ENCODE data around the gene ANKRD9. TPM values are rescaled to one million over a fixed set of nuclear protein-coding genes. Genes with fewer than 3 reads are reported as not detected.

The ANKRD9 gene
- total RNA-seq, 4 donors from 2014 or later: 1.8 to 16.5 (median 7.5) TPM

- Histone ChIP-seq H3K36me3 (no peaks in the 10 kb centered on the region), H3K9me3 (no peaks in the 10 kb centered on the region), H3K4me1 (peaks cover 0 to 6% of the 10 kb centered on the region in 2 donors), H3K4me3 (no peak overlapping the region), H3K27me3 (peaks cover 0 to 3% of the 10 kb centered on the region in 2 donors), H3K27ac (no peak overlapping the region)
- no peak for TF ChIP-seq POLR2A (IDR thresholded peaks at IDR 0.05)
- TF ChIP-seq, protein P1, sequence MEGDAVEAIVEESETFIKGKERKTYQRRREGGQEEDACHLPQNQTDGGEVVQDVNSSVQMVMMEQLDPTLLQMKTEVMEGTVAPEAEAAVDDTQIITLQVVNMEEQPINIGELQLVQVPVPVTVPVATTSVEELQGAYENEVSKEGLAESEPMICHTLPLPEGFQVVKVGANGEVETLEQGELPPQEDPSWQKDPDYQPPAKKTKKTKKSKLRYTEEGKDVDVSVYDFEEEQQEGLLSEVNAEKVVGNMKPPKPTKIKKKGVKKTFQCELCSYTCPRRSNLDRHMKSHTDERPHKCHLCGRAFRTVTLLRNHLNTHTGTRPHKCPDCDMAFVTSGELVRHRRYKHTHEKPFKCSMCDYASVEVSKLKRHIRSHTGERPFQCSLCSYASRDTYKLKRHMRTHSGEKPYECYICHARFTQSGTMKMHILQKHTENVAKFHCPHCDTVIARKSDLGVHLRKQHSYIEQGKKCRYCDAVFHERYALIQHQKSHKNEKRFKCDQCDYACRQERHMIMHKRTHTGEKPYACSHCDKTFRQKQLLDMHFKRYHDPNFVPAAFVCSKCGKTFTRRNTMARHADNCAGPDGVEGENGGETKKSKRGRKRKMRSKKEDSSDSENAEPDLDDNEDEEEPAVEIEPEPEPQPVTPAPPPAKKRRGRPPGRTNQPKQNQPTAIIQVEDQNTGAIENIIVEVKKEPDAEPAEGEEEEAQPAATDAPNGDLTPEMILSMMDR (IDR thresholded peaks at IDR 0.05): no peak
- peak in 1 of 2 donors; percentile 32 for DNase-seq
- intact Hi-C loops (cut with DNase I; ENCODE audit: low total_unique reads): no loop called here
Observed at GRCh38 chr14:102539544-102540314, 30.2 kb upstream of the ANKRD9 start.

- Histone ChIP-seq H3K27me3 (no peaks in the 10 kb centered on the region), H3K9me3 (no peaks in the 10 kb centered on the region), H3K4me3 (no peak overlapping the region), H3K27ac (no peak overlapping the region), H3K36me3 (no peaks in the 10 kb centered on the region), H3K4me1 (no peaks in the 10 kb centered on the region)
- intact Hi-C loops (cut with DNase I; ENCODE audit: low total_unique reads): no loop called here
- DNase-seq: no peak
- TF ChIP-seq, protein P1 (IDR thresholded peaks at IDR 0.05): no peak
- TF ChIP-seq POLR2A (IDR thresholded peaks at IDR 0.05): no peak
Observed at GRCh38 chr14:102538602-102539543, 29.3 kb upstream of the ANKRD9 start.

DNA sequence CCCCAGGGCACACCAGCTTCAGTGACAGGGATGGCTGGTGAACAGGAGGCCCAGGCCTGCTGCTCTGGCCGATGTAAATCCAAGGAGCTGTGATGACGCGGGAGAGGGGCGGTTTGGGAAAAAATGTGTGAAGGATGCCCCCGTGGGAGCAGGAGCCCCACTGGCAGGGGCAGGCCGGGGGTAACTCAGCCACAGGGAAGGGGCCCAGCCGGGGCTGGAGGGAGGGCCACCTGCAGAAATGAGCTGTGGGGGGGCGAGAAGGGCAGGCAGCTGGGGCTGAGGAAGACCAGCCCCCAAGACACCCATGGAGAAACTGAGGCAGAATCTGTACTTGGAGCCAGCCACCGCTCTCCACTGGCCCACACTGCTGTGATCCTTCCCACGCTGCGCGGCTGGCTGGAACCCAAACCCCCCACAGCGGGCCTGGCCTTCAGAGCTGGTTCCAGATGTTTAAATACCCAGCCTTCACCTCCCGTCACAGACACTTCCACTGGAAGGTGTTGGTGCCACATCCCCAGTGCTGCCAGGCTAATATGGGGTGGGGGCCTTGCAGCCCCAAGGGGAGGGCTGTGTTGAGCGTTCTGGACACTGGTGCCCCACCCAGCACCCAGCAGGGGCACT, 28.5 kb upstream of the ANKRD9 start:
- Histone ChIP-seq H3K36me3 (no peaks in the 10 kb centered on the region), H3K4me1 (no peaks in the 10 kb centered on the region), H3K9me3 (no peaks in the 10 kb centered on the region), H3K27ac (no peak overlapping the region), H3K27me3 (no peaks in the 10 kb centered on the region), H3K4me3 (no peak overlapping the region)
- intact Hi-C loops (cut with DNase I; ENCODE audit: low total_unique reads): no loop called here
- no peak for DNase-seq
- TF ChIP-seq, protein P1 (IDR thresholded peaks at IDR 0.05): no peak
- TF ChIP-seq POLR2A (IDR thresholded peaks at IDR 0.05): no peak

- H3K4me3 ChIP-seq: no peak overlapping the region
- no peaks in the 10 kb centered on the region for H3K4me1 ChIP-seq
- no peak overlapping the region for H3K27ac ChIP-seq
- H3K36me3 ChIP-seq: no peaks in the 10 kb centered on the region
- H3K9me3 ChIP-seq: no peaks in the 10 kb centered on the region
- H3K27me3 ChIP-seq: no peaks in the 10 kb centered on the region
- TF ChIP-seq, protein P1 (IDR thresholded peaks at IDR 0.05): no peak
- no peak for TF ChIP-seq POLR2A (IDR thresholded peaks at IDR 0.05)
- intact Hi-C loops (cut with DNase I; ENCODE audit: low total_unique reads): no loop called here
- DNase-seq: no peak
Observed at GRCh38 chr14:102532204-102532658, 22.7 kb upstream of the ANKRD9 start.

All from uterus (tissue), 4 donors.